ENCODE results near the gene ERG. TPM values are rescaled to one million over a fixed set of nuclear protein-coding genes. Genes with fewer than 3 reads are reported as not detected.

Gene ERG
- total and polyA plus RNA-seq, 7 donors: 2.7 to 14.5 (median 7.6) TPM

- Histone ChIP-seq H3K27me3 (ENCODE audit: insufficient read depth in 3 of 3, low read length in 2 of 3) (peaks cover 0 to 4% (median 0%) of the 10 kb centered on the region in 3 donors), H3K27ac (no peak overlapping the region), H3K4me3 (no peak overlapping the region), H3K4me1 (no peaks in the 10 kb centered on the region), H3K36me3 (ENCODE audit: insufficient read depth in 1 of 2, low read depth in 1 of 2) (no peaks in the 10 kb centered on the region), H3K9me3 (no peaks in the 10 kb centered on the region)
- WGBS, 3 donors: 50 to 72% (median 72%) methylated on average over 2 to 3 of the region's 3 CpGs
- ATAC-seq (no peak), DNase-seq (no peak)
- intact Hi-C loops (cut with DNase I): no loop called here
- TF ChIP-seq CTCF (IDR thresholded peaks at IDR 0.05): no peak
These were observed 6.3 kb downstream of the ERG start for GRCh38 chr21:38492007-38492406.

- DNase-seq (no peak), ATAC-seq (no peak)
- WGBS, 3 donors: 22 to 31% (median 30%) methylated on average over 5 of the region's 5 CpGs
- Histone ChIP-seq H3K27ac (no peak overlapping the region), H3K9me3 (no peaks in the 10 kb centered on the region), H3K27me3 (ENCODE audit: insufficient read depth in 3 of 3, low read length in 2 of 3) (peaks cover 0 to 4% (median 0%) of the 10 kb centered on the region in 3 donors), H3K4me1 (peaks cover 3% of the 10 kb centered on the region), H3K4me3 (no peak overlapping the region), H3K36me3 (ENCODE audit: insufficient read depth in 1 of 2, low read depth in 1 of 2) (no peaks in the 10 kb centered on the region)
- no peak for TF ChIP-seq CTCF (IDR thresholded peaks at IDR 0.05)
- intact Hi-C loops (cut with DNase I): no loop called here
These were observed 6.7 kb downstream of the ERG start for GRCh38 chr21:38491536-38491935.

GRCh38 chr21:38490411-38491020, 7.8 kb downstream of the ERG start:
- intact Hi-C loops (cut with DNase I): no loop called here
- WGBS, 3 donors: 71 to 74% (median 73%) methylated on average over 12 of the region's 12 CpGs
- peaks cover 3% of the 10 kb centered on the region for H3K4me1 ChIP-seq

GRCh38 chr21:38489729-38490128, 8.5 kb downstream of the ERG start:
- 60 to 66% (median 65%) methylated on average over 6 of the region's 6 CpGs for WGBS, 3 donors
- intact Hi-C loops (cut with DNase I): no loop called here
- Histone ChIP-seq H3K9me3 (no peaks in the 10 kb centered on the region), H3K27me3 (ENCODE audit: insufficient read depth in 3 of 3, low read length in 2 of 3) (peaks cover 0 to 4% (median 0%) of the 10 kb centered on the region in 3 donors), H3K4me1 (peaks cover 3% of the 10 kb centered on the region), H3K4me3 (no peak overlapping the region), H3K27ac (no peak overlapping the region), H3K36me3 (ENCODE audit: insufficient read depth in 1 of 2, low read depth in 1 of 2) (no peaks in the 10 kb centered on the region)
- TF ChIP-seq CTCF (IDR thresholded peaks at IDR 0.05): no peak
- DNase-seq: no peak
- ATAC-seq: no peak

More at GRCh38 chr21:38490411-38491020, 7.8 kb downstream of the ERG start:
- ATAC-seq (no peak), DNase-seq (no peak)
- TF ChIP-seq CTCF (IDR thresholded peaks at IDR 0.05): no peak
- no peaks in the 10 kb centered on the region for H3K36me3 ChIP-seq (ENCODE audit: insufficient read depth in 1 of 2, low read depth in 1 of 2)
- H3K9me3 ChIP-seq: no peaks in the 10 kb centered on the region
- no peak overlapping the region for H3K27ac ChIP-seq
- peaks cover 0 to 4% (median 0%) of the 10 kb centered on the region in 3 donors for H3K27me3 ChIP-seq (ENCODE audit: insufficient read depth in 3 of 3, low read length in 2 of 3)
- H3K4me3 ChIP-seq: no peak overlapping the region

- WGBS, 3 donors: 74 to 78% (median 77%) methylated on average over 3 of the region's 3 CpGs
- no peak for ATAC-seq
- no peak for DNase-seq
- Histone ChIP-seq H3K27ac (peak overlapping the region; percentile 3), H3K9me3 (no peaks in the 10 kb centered on the region), H3K4me3 (no peak overlapping the region), H3K27me3 (ENCODE audit: insufficient read depth in 3 of 3, low read length in 2 of 3) (peaks cover 0 to 4% (median 0%) of the 10 kb centered on the region in 3 donors), H3K4me1 (peaks cover 3% of the 10 kb centered on the region), H3K36me3 (ENCODE audit: insufficient read depth in 1 of 2, low read depth in 1 of 2) (no peaks in the 10 kb centered on the region)
- intact Hi-C loops (cut with DNase I): no loop called here
- TF ChIP-seq CTCF (IDR thresholded peaks at IDR 0.05): no peak
These were observed 9.0 kb downstream of the ERG start for GRCh38 chr21:38489271-38489652.
